ENCODE measurements around the gene RBMS3. TPM values are rescaled to one million over a fixed set of nuclear protein-coding genes. Genes with fewer than 3 reads are reported as not detected.

Gene RBMS3
- total and polyA plus RNA-seq, 2 experiments from 2014 or later, result 34.9 to 37.1 TPM

- H4K20me1 ChIP-seq (ENCODE audit: insufficient read depth, poor library complexity, severe bottlenecking), result no peaks in the 10 kb centered on the region
- no peaks in the 10 kb centered on the region for H3K36me3 ChIP-seq (replicated peaks; ENCODE audit: insufficient read depth, low read depth)
- no peaks in the 10 kb centered on the region for H3K9me3 ChIP-seq (ENCODE audit: low read depth)
- no peak overlapping the region for H3K27ac ChIP-seq
- TF ChIP-seq EZH2 (IDR thresholded peaks at IDR 0.05; ENCODE audit: borderline replicate concordance) (no peak), EZH2phosphoT487 (IDR thresholded peaks at IDR 0.05; ENCODE audit: low read depth, severe bottlenecking, unreplicated experiment) (no peak), CTCF (IDR thresholded peaks at IDR 0.05; ENCODE audit: poor library complexity) (no peak)
- H3K9me2 ChIP-seq (replicated peaks; ENCODE audit: insufficient read depth), result no peaks in the 10 kb centered on the region
- H3K79me2 ChIP-seq, result no peaks in the 10 kb centered on the region
- H2AFZ ChIP-seq, result no peak overlapping the region
- no peak overlapping the region for H3K4me2 ChIP-seq
- 92% methylated on average over 1 of the region's 1 CpG for WGBS (ENCODE audit: low lambda C conversion rate, missing lambda C conversion rate)
- no peaks in the 10 kb centered on the region for H3K27me3 ChIP-seq
- no peaks in the 10 kb centered on the region for H3K4me1 ChIP-seq (ENCODE audit: insufficient read depth)
- DNase-seq (ENCODE audit: low spot score), result no peak
- no peak overlapping the region for H3K4me3 ChIP-seq
These were observed 460.4 kb downstream of the RBMS3 start for GRCh38 chr3:29741231-29741630.

DNA sequence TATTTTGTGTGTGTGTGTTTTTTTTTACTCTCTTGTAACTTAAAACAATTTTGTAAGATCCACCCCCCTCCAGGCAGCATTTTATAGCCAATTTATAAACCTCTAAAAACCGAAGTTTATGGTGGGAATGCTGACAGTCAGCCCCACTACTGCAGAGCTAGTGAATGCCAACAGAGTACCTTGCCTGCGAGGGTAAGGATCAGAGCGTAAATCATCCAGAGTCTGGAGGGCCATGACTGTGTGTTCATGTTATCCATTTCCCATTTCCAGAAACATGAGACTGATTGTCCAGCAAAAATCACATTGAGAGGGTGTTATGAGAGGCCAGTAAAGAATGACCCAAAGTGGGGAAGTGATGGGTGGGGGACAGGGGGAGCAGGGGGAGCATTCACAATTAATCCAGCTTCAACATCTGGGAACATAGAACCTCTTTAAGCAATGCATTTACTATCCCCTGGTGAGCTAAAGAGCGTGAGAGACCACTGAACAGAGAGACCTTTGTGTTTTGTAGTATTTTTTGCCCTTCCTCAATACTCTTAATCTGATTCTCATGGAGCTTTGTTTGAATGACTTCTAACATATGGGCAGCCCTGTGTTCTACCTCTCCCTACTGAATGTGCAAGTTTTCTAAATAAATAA, 464.5 kb downstream of the RBMS3 start:
- DNase-seq (ENCODE audit: low spot score), result no peak
- no peak overlapping the region for H3K27ac ChIP-seq
- 64% methylated on average over 4 of the region's 4 CpGs for WGBS (ENCODE audit: low lambda C conversion rate, missing lambda C conversion rate)
- no peaks in the 10 kb centered on the region for H3K27me3 ChIP-seq
- no peaks in the 10 kb centered on the region for H3K4me1 ChIP-seq (ENCODE audit: insufficient read depth)
- no peak overlapping the region for H2AFZ ChIP-seq
- no peaks in the 10 kb centered on the region for H3K9me3 ChIP-seq (ENCODE audit: low read depth)
- H3K4me3 ChIP-seq, result no peak overlapping the region
- no peak for TF ChIP-seq EZH2phosphoT487 (IDR thresholded peaks at IDR 0.05; ENCODE audit: low read depth, severe bottlenecking, unreplicated experiment)
- TF ChIP-seq CTCF (IDR thresholded peaks at IDR 0.05; ENCODE audit: poor library complexity), result no peak
- no peak for TF ChIP-seq EZH2 (IDR thresholded peaks at IDR 0.05; ENCODE audit: borderline replicate concordance)
- H3K79me2 ChIP-seq, result no peaks in the 10 kb centered on the region
- H3K9me2 ChIP-seq (replicated peaks; ENCODE audit: insufficient read depth), result no peaks in the 10 kb centered on the region
- no peaks in the 10 kb centered on the region for H4K20me1 ChIP-seq (ENCODE audit: insufficient read depth, poor library complexity, severe bottlenecking)
- no peak overlapping the region for H3K4me2 ChIP-seq
- no peaks in the 10 kb centered on the region for H3K36me3 ChIP-seq (replicated peaks; ENCODE audit: insufficient read depth, low read depth)

DNA sequence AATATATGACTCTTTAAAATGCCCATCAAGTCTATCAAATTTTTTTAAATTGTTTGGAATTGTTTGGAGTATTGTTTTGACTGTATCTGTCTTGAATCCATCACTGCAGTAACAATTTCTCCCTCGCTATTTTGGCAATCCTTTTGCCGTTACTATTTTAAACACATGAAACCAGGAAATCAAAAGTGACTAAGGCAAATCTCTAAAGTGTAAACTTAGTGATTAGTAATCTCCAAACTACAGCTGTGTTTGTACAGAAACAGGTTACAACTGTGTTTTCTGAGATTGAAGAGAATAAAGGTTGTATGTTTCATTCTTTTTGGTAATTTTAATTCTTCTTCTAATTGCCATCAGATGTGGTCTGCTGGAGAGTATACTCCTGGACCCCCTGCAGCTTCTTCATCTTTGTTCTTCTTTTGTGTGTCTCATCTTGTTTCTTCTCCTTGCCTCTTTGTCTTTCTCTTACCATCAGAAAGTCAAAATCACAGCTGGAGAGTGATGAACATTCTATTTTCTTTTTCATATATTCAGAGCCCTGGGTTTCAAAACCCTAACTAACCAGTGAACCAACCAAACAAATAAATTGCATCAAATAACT, 465.4 kb downstream of the RBMS3 start:
- no peak overlapping the region for H3K27ac ChIP-seq
- no peaks in the 10 kb centered on the region for H3K36me3 ChIP-seq (replicated peaks; ENCODE audit: insufficient read depth, low read depth)
- no peaks in the 10 kb centered on the region for H3K9me3 ChIP-seq (ENCODE audit: low read depth)
- H3K4me1 ChIP-seq (ENCODE audit: insufficient read depth), result no peaks in the 10 kb centered on the region
- no peak overlapping the region for H3K4me3 ChIP-seq
- no peaks in the 10 kb centered on the region for H3K79me2 ChIP-seq
- 67% methylated on average over 2 of the region's 2 CpGs for WGBS (ENCODE audit: low lambda C conversion rate, missing lambda C conversion rate)
- H4K20me1 ChIP-seq (ENCODE audit: insufficient read depth, poor library complexity, severe bottlenecking), result no peaks in the 10 kb centered on the region
- no peak for DNase-seq (ENCODE audit: low spot score)
- no peak overlapping the region for H2AFZ ChIP-seq
- H3K4me2 ChIP-seq, result no peak overlapping the region
- H3K9me2 ChIP-seq (replicated peaks; ENCODE audit: insufficient read depth), result no peaks in the 10 kb centered on the region
- TF ChIP-seq EZH2 (IDR thresholded peaks at IDR 0.05; ENCODE audit: borderline replicate concordance) (no peak), EZH2phosphoT487 (IDR thresholded peaks at IDR 0.05; ENCODE audit: low read depth, severe bottlenecking, unreplicated experiment) (no peak), CTCF (IDR thresholded peaks at IDR 0.05; ENCODE audit: poor library complexity) (no peak)
- H3K27me3 ChIP-seq, result no peaks in the 10 kb centered on the region

All from hepatocyte (in vitro differentiated cells).